ENCODE measurements around the gene OPRD1.
A peak's percentile ranks its signal among the peaks of the same experiment; 100 is the strongest.

Gene OPRD1

DNA sequence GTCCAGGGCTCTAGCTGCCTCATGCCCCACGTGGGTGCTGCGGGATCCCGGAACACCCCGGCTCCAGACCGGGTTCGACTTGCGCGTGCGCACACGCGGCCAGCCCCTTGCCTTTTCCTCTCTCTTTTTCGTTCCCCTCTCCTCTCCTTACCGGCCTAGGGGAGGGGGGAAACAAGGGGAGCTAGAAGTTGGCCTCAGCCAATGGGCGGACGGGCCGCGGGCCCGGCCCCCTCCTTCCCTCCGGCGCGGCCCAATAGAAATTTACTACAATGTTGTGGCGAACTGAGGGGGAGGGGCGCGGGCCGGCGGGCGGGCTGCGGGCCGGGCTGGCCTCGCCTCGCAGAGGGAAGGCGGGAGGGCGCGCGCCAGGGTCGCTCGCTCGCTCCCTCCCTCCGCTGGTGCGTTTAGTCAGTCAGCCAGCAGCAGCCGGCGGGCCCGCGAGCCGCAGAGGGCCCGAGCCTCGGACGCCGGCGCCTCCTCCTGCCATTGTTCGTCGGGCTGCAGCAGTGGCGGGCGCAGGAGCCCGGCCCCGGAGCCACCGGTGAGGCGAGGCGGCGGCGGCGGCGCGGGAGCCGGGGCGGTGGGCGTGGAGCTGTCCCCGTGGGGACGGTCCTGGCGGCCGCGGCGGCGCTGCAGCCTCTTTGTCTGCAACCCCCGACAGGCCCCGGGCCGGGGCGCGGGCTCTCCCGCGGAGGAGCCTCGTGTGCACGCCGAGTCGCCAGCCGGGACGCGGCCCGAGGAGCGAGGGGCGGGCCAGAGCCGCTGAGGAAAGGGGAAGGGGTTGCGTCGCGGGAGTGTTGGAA, 102.5 kb downstream of the OPRD1 start, which contains the start of gene EPB41:
Gene EPB41, plus strand, starts transcription at position 342 of the 803 bp plus-strand sequence. CDS start 72,869 bp downstream, outside the sequence.
- DNase-seq: peak; percentile 96

DNA sequence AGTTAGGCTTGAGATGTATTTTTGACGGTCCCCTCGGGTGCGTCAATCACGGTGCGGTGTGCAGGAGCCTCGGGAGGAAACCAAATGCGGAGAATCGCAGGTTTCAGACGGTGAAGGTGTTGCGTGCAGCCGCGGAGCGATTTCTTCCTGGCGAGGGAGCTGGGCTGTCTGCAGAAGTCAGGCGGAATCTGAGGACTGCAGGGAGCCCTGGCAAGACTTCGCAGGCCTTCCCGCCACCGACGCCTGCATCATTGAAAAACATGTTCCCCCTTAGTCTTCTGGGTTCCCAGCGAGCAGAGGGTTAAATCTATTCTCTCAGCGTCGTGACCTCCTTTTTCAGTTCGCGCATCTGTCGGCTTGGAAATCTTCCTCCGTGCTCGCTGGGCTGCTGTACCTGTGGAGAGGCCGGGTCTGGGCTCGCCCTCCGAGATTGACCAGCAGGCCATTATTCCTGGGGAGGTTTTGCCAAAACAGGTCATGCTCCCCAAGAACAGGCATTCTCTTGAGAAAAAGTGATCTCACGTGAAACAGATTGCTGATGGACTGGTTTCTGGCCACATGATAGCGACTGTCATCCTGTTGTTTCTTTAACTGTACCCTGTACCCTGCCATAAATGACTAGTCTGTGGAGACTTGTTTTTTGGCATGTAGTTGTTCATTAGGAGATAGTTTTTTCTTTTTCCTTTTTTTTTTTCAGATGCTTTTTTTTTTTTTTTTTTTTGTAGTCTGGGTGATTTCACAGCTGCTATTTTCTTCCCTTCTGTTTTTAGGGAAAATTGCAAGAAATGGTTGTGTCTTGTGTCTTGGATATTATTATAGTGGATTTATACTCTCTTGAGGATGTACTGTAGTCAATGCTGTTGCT, 103.3 kb downstream of the OPRD1 start:
- peak; percentile 57 for DNase-seq

DNA sequence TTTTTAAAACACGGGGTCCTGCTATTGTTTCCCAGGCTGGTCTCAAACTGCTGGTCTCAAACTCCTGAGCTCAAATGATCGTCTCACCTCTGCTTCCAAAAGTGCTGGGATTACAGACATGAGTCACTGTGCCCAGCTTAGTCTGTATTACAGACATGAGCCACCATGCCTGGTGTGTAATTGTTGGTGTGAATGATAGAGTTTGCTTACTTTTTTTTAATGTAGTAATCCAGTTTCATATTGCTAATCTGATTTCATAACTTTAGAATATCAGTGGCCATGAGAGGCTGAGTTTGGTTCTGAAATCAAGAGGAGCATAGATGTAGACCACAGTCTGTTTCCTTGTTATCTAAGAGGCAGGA, 105.8 kb downstream of the OPRD1 start:
- no peak for DNase-seq

All from fibroblast of skin of right quadriceps (primary cell).